Activated naive CD8-positive, alpha-beta T cell treated with anti-CD3 and anti-CD28 coated beads, Interleukin-2, amount 50 U/mL, for 24 hours (primary cell): ENCODE results near the gene FGF21.

Experiments
- ATAC-seq: fragments of 150-1000 bp; cut with Tn5 transposase; one replicate; pipeline ENCODE4 v1.10.0; 2021
- DNase-seq: peaks from one replicate; pipeline ENCODE4 v3.0.0; 2021
- H3K27ac Mint-ChIP-seq: one replicate; pipeline ENCODE4 v1.8.0; 2021; ENCODE audit warnings: mild to moderate bottlenecking, mixed read lengths
- H3K27me3 Mint-ChIP-seq: one replicate; pipeline ENCODE4 v1.8.0; 2021; ENCODE audit warnings: mixed read lengths
- H3K36me3 Mint-ChIP-seq: one replicate; pipeline ENCODE4 v1.8.0; 2021; ENCODE audit warnings: low read depth, mixed read lengths
- H3K4me1 Mint-ChIP-seq: one replicate; pipeline ENCODE4 v1.8.0; 2021; ENCODE audit warnings: mixed read lengths
- H3K4me3 Mint-ChIP-seq: one replicate; pipeline ENCODE4 v1.8.0; 2021; ENCODE audit warnings: mild to moderate bottlenecking, moderate library complexity, mixed read lengths
- H3K9me3 Mint-ChIP-seq: one replicate; pipeline ENCODE4 v1.8.0; 2021; ENCODE audit warnings: mixed read lengths

FGF21 gene

DNA sequence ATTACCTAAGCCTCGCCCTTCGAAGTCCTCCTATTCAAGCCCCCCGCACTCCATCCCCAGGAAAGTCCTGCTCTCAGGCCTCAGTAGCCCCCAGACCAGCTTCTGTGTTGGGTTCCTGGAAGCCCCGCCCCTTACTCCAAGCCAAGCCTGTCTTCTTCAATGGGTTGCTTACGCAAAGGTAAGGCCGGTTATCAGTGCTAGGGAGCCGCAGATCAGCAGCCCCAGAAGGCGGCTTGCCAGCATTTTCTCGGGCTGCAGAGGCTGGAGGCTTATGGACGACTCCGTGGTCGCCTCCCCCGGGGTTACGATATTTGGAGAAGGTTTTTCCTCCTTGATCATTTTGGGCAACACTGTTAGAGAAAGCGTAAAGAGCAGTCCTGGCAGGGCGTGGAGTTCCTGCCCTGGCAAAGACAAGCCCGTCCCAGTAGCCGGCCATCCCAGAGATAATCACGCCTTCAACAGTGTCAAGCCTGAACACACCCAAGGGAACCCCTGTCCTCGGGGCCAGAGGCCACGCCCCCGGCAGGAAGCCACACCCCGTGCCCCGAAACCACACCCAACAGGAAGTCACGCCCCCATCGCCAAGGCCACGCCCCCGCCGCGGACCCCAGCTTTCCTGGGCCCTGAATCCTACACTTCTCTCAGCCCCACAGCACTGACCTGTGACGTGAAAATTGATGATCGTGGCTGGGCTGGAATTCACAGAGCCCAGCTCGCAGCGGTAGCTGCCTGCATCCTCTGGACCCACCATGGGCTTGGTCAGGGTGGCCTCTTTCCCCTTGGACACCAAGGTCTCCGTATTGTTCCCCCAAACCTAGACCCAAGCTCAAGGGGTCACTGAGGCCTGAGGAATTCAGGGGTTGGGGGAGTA, 14.0 kb upstream of the FGF21 start:
- Mint-ChIP-seq H3K27me3 (peaks cover 26% of the 10 kb centered on the region), H3K27ac (no peak overlapping the region), H3K36me3 (no peaks in the 10 kb centered on the region), H3K4me3 (no peak overlapping the region), H3K9me3 (no peaks in the 10 kb centered on the region), H3K4me1 (peaks cover 18% of the 10 kb centered on the region)
- DNase-seq = peak; percentile 59
- no peak for ATAC-seq

DNA sequence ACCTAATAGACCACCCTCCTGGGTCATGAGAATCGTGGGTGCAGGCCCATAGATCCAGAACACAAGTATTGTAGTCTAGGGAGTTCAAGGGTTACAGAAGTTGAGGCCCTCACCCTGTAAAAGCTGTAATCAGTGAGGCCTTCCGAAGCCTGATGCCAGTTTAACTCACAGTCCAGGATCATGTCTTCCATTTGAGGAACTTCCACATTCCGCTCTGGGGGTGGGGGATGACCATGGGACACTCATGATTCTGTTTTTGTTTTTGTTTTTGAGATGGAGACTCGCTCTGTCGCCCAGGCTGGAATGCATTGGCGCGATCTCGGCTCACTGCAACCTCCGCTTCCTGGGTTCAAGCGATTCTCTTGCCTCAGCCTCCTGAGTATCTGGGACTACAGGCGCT, 13.2 kb upstream of the FGF21 start:
- Mint-ChIP-seq H3K4me3 (no peak overlapping the region), H3K9me3 (no peaks in the 10 kb centered on the region)

DNA sequence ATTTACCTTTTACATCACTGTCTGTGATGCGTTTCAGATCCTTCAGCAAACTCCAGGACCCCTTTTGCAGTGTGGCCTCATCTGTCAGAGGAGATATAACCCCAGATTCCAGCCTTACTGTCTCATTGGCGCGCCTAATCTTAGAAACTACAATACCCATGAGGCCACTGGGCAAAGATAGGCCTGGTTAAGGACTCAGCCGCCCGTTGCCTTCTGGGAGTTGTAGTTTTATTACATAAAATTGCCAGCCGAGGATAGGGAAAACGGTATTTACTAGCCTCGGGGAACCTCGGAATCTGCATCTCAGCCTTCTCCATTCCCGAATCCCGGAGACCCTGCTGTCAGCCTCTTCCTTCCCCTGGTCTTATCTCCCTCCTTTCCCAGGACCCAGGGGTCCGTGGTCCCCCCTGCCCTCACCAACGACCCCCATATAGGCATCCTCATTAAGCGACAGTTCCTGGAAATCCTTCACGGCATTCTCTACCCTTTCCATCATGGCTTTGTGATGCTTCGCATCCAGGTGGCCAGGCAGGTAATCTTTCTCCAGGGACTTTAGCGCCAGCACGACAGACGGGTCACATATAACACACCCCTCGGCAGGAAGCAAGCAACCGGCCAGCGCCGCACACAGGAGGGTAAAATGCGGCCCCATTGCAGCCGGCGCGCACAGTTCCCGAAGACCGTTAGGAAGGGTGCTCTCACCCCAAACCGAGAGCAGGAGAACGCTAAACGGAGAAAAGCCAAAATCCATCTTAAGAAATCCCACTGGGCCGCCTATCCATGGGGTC, 9.9 kb upstream of the FGF21 start:
- Mint-ChIP-seq H3K27ac (no peak overlapping the region), H3K4me1 (peaks cover 14% of the 10 kb centered on the region), H3K4me3 (no peak overlapping the region), H3K27me3 (peaks cover 23% of the 10 kb centered on the region), H3K9me3 (no peaks in the 10 kb centered on the region), H3K36me3 (no peaks in the 10 kb centered on the region)
- peak; percentile 59 for DNase-seq
- peak; percentile 78 for ATAC-seq

More for the DNA sequence above, 13.2 kb upstream of the FGF21 start:
- DNase-seq (no peak), ATAC-seq (no peak)
- H3K36me3 Mint-ChIP-seq = no peaks in the 10 kb centered on the region
- H3K27me3 Mint-ChIP-seq = peaks cover 26% of the 10 kb centered on the region
- H3K27ac Mint-ChIP-seq = no peak overlapping the region
- peaks cover 18% of the 10 kb centered on the region for H3K4me1 Mint-ChIP-seq

DNA sequence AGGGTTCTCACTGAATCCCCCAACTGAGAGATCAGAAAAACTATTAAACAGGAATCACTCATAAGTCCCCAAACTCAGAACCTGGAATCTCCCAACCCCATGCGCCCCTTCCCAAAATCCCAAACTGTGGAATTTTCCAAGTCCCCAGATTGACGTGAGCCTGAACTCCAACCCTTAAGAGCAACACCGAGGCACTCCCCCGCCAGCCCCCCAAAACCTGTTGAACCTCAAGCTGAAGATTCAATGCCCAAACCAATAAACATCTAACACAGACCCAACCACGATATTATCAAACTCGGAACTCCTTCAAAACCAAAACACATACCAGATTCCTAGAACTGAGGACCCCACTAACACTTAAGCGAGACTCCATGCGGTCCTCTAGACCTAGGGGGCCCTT, 9.2 kb upstream of the FGF21 start:
- H3K27me3 Mint-ChIP-seq = peaks cover 19% of the 10 kb centered on the region
- no peak overlapping the region for H3K4me3 Mint-ChIP-seq
- H3K36me3 Mint-ChIP-seq = no peaks in the 10 kb centered on the region
- no peaks in the 10 kb centered on the region for H3K9me3 Mint-ChIP-seq
- DNase-seq (no peak), ATAC-seq (no peak)
- H3K27ac Mint-ChIP-seq = no peak overlapping the region
- peaks cover 11% of the 10 kb centered on the region for H3K4me1 Mint-ChIP-seq

DNA sequence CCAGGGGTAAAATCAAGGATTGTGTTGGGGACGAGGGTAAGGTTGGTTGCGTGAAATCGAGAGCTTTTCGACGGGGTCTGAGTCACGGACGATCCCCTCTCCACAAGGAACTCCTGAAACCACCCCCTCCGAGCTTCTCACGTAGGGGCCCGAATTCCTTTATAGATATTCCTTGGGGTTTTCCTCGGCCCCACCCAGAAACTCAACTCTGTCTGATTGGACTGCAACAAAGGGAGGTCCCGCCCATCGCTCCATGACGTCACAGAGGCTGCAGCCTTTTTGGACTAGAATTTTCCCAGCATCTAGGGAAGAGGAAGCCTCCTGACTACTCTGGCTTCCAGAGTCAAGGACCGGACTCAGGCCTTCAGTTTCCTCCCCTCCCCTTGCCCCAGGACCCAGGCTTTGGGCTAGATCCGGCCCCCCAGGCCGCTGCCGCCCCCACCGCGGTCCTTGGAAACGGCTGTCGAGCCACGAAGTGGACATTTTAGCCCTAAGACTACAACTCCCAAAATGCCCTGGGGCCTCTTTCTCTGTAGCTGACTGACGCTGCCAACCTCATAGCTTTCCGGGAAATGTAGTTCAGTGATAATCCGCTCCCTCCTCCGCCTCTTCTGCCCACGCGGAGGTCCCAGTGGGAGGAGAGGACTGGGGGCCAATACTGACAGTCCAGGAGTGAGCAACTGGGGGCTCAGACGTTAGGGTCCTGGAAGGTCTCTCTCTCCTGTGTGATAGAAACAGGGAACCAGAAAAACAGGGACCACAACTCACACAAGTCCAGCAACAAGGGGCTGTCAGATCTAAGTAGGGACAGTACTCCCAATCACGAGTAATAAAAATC, 8.4 kb upstream of the FGF21 start, which contains the start of gene IZUMO1:
IZUMO1 (minus strand) TSS at position 172 of the 838 bp plus-strand sequence. CDS start 1,050 bp downstream, outside the sequence.
- H3K36me3 Mint-ChIP-seq = no peaks in the 10 kb centered on the region
- no peak within 1 kb of the TSS for H3K27ac Mint-ChIP-seq

DNA sequence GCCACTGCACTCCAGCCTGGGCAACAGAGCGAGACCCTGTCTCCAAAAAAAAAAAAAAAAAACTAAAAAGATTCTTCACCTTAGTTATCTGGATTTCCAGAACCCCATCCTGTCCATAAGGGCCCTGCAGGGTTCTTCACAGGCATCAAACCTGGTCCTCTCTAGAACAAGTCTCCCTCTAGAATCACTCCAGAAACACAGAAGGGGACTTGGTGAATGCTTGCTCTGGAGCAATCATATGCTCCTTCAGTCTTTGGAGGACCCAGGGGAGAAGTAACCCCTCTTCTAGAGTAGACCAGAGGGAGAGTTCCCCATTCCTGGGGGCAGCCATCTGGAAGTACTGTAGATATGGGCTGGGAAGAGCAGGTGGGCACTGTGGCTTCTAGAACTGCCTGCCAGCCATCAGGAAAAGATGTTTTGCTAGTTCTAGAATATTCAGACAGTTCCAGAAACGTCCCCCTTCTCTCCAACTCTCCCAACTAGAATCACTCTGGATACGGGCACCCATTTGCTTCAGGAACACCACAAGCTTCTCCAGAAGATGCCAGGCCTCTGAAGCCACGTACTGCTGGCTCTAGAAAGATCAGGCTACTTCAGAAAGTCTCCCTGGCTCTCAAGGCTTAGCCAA, 5.6 kb upstream of the FGF21 start:
- Mint-ChIP-seq H3K9me3 (no peaks in the 10 kb centered on the region), H3K36me3 (no peaks in the 10 kb centered on the region), H3K4me1 (peaks cover 18% of the 10 kb centered on the region), H3K27ac (no peak overlapping the region), H3K27me3 (peaks cover 35% of the 10 kb centered on the region), H3K4me3 (no peak overlapping the region)
- ATAC-seq = no peak
- DNase-seq = no peak

More for the DNA sequence above, 8.4 kb upstream of the FGF21 start, which contains the start of gene IZUMO1:
- Mint-ChIP-seq H3K9me3 (no peaks in the 10 kb centered on the region), H3K27me3 (peaks cover 20% of the 10 kb centered on the region), H3K4me3 (peak within 1 kb of the TSS; percentile 14), H3K4me1 (peaks cover 8% of the 10 kb centered on the region)
- DNase-seq = peak; percentile 57
- peak; percentile 68 for ATAC-seq

DNA sequence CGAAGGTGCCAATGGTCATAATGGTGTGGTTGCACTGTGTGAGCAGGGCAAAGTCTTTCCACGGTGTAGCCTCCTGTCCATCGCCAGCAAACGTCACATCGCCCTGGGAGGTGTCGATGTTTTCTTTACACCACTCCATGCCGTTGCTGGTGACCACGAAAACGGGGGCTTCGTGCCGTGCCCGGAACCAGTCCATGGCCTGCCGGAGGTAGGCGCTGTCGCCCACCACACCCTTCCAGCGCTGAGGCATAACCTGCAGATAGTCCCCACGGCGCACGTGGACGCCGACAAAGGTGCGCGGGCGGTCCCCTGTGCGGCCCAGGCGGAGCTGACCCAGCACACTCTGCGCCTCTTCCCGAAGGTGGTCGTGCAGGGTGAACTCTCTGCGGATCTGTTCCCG, 5.0 kb upstream of the FGF21 start:
- Mint-ChIP-seq H3K36me3 (no peaks in the 10 kb centered on the region), H3K27ac (no peak overlapping the region), H3K9me3 (no peaks in the 10 kb centered on the region), H3K4me1 (peaks cover 18% of the 10 kb centered on the region), H3K4me3 (no peak overlapping the region), H3K27me3 (peaks cover 37% of the 10 kb centered on the region)
- DNase-seq = no peak
- no peak for ATAC-seq

DNA sequence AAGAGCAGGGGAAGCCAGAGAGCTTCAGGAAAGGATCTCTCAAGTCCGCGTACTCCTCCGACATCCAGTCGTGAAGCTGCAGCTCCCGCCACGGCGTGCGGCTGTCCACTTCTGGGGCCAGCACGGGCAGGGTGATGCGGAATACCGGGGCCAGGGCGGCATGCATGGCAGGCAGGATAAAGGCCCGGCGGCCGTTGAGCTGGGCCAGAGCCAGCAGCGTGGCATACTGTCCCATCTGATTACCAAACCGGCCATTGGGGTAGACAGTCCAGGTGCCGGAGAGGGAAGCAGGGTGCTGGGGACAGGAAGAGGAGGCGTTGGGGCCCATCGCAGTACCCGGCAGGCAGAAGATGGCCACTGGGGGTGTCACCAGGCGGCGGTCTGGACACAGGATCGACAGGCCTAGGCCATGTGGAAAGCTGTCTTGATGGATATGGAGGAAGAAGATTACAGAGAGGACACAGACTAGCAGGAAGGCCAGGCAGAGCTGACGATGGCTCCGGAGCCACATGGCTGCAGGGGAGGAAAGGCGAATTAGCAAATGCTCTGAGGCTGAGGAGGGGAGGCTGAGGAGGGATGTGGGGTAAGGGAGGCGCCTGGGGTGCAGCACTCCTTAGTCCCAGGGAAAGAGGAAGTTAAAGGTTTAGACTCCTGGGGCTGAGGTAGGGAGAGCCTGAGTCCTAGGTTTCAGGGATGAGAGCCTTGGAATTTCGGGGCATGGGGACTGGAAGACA, 4.4 kb upstream of the FGF21 start:
- Mint-ChIP-seq H3K27ac (no peak overlapping the region), H3K4me1 (peaks cover 18% of the 10 kb centered on the region), H3K27me3 (peaks cover 33% of the 10 kb centered on the region), H3K36me3 (no peaks in the 10 kb centered on the region), H3K4me3 (no peak overlapping the region), H3K9me3 (no peaks in the 10 kb centered on the region)
- DNase-seq (no peak), ATAC-seq (no peak)

DNA sequence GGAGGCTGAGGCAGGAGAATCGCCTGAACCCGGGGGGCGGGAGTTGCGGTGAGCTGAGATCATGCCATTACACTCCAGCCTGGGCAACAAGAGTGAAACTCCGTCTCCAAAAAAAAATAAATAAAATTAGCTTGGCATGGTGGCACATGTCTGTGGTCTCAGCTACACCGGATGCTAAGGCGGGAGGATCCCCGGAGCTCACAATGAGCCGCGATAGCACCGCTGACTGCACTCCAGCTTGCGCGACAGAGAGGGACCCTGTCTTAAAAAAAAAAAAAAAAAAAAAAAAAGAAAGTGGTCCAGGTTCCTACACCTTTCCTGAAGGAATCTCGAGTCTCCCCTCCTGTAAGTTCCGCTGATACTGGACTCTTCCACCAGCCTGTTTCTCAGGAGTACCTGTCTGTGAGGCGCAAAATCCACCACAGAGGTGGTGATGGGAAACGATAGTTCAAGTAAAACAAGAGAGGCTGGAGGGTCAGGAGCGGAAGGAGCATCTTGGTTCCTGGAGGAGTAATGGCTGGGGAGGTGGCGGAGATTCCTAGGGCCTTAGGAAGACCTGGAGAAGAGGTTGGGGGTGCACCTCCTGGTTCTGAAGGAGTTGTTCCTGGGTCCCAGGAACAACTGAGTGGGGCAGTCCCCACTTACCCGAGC, 3.4 kb upstream of the FGF21 start:
- no peak for ATAC-seq
- H3K4me3 Mint-ChIP-seq = peak overlapping the region; percentile 72

DNA sequence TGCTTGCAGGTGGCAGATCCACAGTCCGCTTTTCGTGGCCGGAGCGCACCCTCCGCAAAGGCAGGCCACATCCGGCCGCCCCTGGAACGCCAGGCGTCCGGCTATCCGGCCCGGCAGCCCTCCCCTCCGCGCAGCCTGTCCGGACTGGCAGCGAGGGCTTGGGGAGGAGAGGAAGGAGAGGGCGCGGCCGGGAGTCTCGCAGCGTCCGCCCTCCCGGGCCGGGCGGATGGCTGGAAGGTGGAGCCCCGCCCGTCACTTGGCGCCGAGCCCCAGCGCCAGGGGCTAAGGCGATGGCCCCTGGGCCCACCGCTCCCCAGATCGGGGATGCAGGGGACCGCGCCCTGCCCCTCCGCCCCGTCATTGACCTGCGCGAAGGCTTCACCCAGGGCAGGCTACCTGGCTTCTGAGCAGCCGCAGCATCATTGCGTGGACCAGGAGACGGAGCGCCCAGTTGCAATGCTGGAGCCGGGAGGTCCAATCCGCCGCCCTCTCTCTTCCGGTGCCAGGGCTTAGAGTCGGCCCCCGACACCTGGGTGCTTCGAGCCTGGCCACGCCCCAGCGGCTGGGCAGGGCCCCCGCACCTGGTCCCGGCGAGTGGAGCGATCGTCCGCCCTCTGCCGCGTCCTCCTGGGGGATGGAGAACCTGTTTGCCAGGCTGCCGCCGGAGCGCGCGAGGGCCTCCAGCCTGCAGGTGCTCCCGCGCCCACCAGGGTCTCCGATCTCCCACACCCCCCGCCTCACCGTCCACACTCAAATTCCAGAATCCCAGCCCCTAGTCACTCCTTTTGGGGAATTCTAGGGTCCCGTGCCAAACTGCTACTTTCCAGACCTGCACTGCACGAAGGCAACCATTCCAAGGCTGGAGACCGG, 2.6 kb upstream of the FGF21 start, which contains the start of gene FUT1:
FUT1 (minus strand) TSS at position 146 of the 870 bp plus-strand sequence. CDS start 1,360 bp downstream, outside the sequence.
- peaks cover 14% of the 10 kb centered on the region for H3K4me1 Mint-ChIP-seq
- no peaks in the 10 kb centered on the region for H3K36me3 Mint-ChIP-seq
- H3K27me3 Mint-ChIP-seq = peaks cover 28% of the 10 kb centered on the region
- DNase-seq = peak; percentile 32
- peak within 1 kb of the TSS; percentile 72 for H3K4me3 Mint-ChIP-seq
- H3K27ac Mint-ChIP-seq = no peak within 1 kb of the TSS
- peak; percentile 55 for ATAC-seq
- no peaks in the 10 kb centered on the region for H3K9me3 Mint-ChIP-seq

More for the DNA sequence above, 3.4 kb upstream of the FGF21 start:
- Mint-ChIP-seq H3K27ac (no peak overlapping the region), H3K9me3 (no peaks in the 10 kb centered on the region), H3K27me3 (peaks cover 28% of the 10 kb centered on the region), H3K4me1 (peaks cover 16% of the 10 kb centered on the region), H3K36me3 (no peaks in the 10 kb centered on the region)
- no peak for DNase-seq

DNA sequence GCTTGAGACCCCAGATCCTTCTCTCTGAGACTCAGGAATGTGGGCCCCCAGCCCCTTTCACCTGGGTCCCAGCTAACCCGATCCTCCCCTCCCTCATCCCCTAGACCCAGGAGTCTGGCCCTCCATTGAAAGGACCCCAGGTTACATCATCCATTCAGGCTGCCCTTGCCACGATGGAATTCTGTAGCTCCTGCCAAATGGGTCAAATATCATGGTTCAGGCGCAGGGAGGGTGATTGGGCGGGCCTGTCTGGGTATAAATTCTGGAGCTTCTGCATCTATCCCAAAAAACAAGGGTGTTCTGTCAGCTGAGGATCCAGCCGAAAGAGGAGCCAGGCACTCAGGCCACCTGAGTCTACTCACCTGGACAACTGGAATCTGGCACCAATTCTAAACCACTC, 463 bp downstream of the FGF21 start:
- ATAC-seq (no peak), DNase-seq (no peak)
- H3K27me3 Mint-ChIP-seq = peaks cover 33% of the 10 kb centered on the region
- H3K4me1 Mint-ChIP-seq = peaks cover 18% of the 10 kb centered on the region
- no peaks in the 10 kb centered on the region for H3K9me3 Mint-ChIP-seq
- no peak overlapping the region for H3K27ac Mint-ChIP-seq
- no peaks in the 10 kb centered on the region for H3K36me3 Mint-ChIP-seq
- no peak overlapping the region for H3K4me3 Mint-ChIP-seq

DNA sequence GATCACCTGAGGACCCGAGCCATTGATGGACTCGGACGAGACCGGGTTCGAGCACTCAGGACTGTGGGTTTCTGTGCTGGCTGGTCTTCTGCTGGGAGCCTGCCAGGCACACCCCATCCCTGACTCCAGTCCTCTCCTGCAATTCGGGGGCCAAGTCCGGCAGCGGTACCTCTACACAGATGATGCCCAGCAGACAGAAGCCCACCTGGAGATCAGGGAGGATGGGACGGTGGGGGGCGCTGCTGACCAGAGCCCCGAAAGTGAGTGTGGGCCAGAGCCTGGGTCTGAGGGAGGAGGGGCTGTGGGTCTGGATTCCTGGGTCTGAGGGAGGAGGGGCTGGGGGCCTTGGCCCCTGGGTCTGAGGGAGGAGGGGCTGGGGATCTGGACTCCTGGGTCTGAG, 888 bp downstream of the FGF21 start:
- DNase-seq (no peak), ATAC-seq (no peak)
- Mint-ChIP-seq H3K27ac (no peak overlapping the region), H3K36me3 (no peaks in the 10 kb centered on the region), H3K27me3 (peaks cover 30% of the 10 kb centered on the region), H3K9me3 (no peaks in the 10 kb centered on the region), H3K4me3 (no peak overlapping the region), H3K4me1 (peaks cover 17% of the 10 kb centered on the region)
